Measurements from ENCODE around the gene RNF44.

DNA sequence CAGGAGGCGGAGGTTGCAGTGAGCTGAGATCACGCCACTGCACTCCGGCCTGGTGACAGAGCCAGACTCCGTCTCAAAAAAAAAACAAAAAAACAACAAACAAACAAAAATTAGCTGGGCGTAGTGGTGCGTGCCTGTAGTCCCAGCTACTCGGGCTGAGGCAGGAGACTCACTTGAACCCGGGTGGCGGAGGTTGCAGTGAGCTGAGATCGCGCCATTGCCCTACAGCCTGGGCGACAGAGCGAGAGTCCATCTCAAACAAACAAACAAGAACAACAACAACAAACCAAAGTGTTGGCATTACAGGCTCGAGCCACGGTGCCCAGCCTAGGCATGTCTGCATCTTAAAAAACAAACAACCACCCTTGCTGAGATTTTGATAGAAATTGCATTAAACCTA, 12.2 kb downstream of the RNF44 start:
- TF ChIP-seq EZH2 (IDR thresholded peaks at IDR 0.05) = no peak
- TF ChIP-seq POLR2AphosphoS5 (IDR thresholded peaks at IDR 0.05; ENCODE audit: borderline replicate concordance, low read depth, low read length) = no peak

All from SK-N-MC (cell line).